D341Med (cell line): ENCODE measurements around the gene TSPAN18.
A peak's percentile ranks its signal among the peaks of the same experiment; 100 is the strongest.
"Not testable (repeated sequence)": the region's sequence is repeated elsewhere in the genome, so short reads cannot be mapped to it uniquely, and the experiment has no call there.

Experiments
- DNase-seq: peaks from one replicate; pipeline ENCODE4 v3.0.0; 2012; ENCODE audit warnings: low spot score

The TSPAN18 gene

DNA sequence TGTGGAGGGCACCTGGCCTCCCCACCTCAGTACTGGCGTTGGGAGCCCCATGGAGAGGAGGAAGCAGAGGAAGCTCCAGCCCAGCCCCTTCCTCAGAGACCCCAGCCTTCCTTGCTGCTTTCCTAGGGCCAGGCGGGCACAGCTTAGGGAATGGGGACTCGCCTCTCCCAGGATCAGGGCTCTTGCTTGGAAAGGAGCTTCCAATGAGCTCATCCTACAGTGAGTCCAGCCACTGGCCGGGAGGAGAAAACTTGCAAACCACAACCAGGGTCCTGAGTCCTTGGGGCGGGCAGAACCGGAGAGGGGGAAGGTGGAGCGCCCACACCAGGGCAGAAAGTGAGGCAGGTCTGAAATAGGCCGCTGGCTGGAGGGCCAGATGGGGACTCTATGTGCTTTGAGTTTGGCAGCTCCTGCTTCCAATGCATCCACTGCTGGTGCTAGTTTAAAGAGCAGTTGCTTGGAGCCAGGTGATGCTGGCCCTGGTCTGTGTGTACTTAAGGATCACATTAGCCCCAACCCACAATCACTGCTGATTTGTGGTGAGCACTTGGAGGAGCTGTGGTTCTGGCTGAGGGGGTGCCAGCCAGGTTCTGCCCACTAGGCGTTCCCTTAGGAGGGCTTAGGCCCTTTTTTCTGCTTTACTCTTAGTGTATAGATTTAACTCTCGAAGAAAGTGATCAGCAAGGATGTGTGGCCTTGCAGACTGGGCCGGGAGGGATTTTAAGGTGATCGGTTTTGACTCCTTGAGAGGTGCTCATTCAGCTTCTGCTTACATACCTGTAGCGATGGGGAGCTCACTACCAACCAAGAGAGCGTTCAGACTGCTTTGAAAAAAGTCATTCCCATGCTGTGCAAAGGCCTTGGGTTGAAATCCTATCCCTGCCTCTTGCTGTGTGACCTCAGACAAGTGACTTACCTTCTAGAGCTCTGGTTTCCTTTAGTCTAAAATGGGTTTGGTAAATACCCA is 142.0 kb downstream of the TSPAN18 start:
- DNase-seq = no peak

DNA sequence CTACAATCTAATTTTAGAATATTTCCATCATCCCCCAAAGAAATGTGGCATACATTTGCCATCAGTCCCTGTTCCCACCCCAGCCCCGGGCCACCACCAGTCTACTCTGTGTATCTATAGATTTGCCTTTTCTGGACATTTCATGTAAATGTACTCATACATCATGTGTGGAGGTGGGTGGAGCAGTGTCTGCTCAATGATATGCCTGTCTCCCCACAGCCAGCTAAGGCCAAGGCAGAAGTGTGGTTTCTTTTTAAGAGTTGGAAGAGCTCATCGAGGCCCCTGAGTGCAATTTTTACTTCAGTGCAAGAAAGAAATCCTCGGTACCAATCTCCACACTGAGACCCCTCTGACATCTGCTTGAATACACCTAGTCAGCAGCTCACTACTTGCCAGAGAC is 143.4 kb downstream of the TSPAN18 start:
- DNase-seq = no peak

- DNase-seq = no peak
Measured at GRCh38 chr11:44870615-44871176, 143.9 kb downstream of the TSPAN18 start.

GRCh38 chr11:44871682-44872081 is 144.9 kb downstream of the TSPAN18 start:
- DNase-seq = not testable (repeated sequence)

- DNase-seq = no peak
Measured at GRCh38 chr11:44872556-44872955, 145.8 kb downstream of the TSPAN18 start.

DNA sequence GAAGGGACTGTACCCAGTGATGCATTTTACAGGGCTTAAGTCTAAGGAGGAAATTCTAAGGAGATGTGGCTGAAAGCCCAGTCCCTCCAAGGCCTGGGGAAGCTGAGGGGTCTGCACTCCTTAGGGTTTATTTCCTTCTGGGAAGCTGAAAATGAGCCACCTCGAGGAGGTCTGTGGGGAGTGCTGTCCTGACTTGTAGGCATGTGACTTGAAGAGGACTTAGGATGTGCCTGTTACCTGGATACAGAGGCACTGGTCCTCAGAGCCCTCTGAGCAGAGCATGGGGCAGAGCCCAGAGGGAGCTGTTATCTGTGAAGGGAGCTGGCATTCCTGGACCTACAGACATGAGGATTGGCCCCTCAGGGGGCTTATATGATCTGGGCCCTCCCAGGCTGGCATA is 146.8 kb downstream of the TSPAN18 start:
- no peak for DNase-seq

DNA sequence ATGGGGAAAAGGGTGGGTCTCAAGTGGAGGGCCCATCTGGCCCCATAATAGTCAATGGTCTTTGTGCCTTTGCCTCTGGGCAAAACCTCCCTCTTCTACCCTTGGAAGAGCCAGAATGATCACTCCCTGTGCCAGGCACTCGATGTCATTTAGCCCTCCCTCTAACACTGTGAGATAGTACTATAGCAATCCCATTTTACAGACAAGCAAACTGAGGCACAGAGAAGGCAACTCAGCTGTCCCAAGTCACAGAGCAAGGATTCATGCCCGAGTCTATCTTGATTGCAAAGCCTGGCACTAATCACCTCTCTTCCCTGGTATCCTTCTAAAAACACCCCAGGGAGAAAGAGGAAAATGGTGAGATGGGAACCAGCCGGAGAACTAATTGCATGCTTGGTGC is 147.5 kb downstream of the TSPAN18 start:
- no peak for DNase-seq

GRCh38 chr11:44875037-44875436 is 148.3 kb downstream of the TSPAN18 start:
- DNase-seq = peak; percentile 53

GRCh38 chr11:44876194-44876723 is 149.5 kb downstream of the TSPAN18 start:
- DNase-seq = no peak

- DNase-seq = no peak
Measured at GRCh38 chr11:44876906-44877305, 150.1 kb downstream of the TSPAN18 start.

DNA sequence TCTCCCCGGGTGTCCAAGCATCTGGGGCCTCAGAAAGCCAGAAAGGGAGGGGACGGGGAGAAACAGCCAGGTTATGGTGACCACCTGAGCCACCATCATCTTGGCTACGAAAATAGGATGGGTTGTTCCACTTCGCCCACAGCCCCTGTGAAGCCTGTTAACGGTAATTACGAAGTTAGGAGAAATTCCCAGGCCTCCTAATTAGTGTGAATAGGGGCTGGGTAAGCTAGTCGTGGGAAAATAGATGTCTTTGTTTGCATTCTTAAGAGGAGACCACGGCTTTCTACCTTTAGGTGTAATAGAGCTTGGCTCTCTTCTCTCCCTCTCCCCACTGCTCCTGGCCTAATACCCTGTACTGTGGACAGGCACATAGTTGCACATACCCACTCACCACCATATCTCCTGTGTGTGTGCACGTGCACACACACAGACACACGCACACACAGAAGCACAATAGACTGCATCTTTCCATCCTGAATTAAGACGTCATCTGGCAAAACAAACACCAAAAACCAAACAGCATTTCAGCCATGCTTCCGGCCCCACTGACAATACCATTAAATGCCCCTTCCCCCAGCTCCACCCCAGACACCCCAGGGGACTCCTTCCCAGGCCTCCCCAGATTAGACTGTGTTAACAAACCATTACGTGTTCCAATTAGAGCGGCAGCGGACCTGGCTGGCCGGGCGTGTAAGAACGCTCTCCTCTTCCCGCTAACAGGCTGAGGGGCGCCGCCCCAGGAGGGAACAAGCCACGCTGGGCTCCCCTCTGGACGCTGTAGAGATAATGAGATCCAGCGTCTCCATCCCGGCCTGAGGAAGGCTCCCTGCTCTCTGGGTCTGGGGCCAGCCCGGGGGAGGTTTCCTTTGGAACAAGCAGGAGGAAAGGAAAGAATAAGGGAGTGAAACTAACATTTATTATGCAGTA is 151.1 kb downstream of the TSPAN18 start:
- no peak for DNase-seq

GRCh38 chr11:44878711-44879110 is 151.9 kb downstream of the TSPAN18 start:
- no peak for DNase-seq

DNA sequence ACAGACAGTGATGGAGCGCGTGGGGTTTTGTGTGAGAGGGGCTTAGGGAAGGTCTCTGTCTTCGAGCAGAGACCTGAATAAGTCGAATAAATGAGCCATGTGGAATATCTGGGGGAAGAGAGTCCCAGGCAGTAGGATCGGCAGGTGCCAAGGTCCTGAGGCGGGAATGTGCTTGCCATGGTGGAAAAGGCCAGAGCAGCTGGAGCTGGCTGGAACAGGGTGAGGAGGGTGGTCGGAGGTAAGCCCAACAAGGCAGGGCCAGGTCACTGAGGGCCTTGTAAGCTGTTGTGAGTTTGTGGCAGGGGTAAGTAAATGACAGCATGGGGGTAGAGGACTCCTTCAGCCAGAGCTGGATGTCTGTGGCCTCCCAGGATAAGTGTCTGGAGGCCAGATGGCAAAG is 152.7 kb downstream of the TSPAN18 start:
- no peak for DNase-seq

GRCh38 chr11:44880511-44880910 is 153.7 kb downstream of the TSPAN18 start:
- no peak for DNase-seq

GRCh38 chr11:44880953-44881352 is 154.2 kb downstream of the TSPAN18 start:
- no peak for DNase-seq

DNA sequence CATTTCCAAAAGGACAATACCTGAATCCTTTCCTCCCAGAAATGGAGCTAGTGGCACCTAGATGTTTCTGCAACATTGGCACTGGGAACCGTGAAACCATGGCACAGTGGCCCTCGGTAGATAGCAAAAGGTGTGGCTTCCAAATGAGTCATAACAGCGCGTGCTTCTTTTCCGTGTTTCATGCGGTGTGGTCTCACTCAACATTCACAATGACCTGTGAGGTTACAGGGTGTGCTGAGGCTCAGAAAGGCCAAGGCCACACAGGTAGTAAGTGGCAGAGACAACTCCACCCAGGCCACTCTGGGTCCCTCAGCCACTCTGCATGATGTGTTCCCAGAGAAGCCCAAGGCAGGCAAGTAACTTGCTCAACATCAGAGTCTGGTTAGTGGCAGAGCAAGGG is 156.5 kb downstream of the TSPAN18 start:
- DNase-seq = no peak

GRCh38 chr11:44884056-44884455 is 157.3 kb downstream of the TSPAN18 start:
- no peak for DNase-seq

- DNase-seq = no peak
Measured at GRCh38 chr11:44885065-44885810, 158.5 kb downstream of the TSPAN18 start.

- no peak for DNase-seq
Measured at GRCh38 chr11:44885919-44886789, 159.4 kb downstream of the TSPAN18 start.

DNA sequence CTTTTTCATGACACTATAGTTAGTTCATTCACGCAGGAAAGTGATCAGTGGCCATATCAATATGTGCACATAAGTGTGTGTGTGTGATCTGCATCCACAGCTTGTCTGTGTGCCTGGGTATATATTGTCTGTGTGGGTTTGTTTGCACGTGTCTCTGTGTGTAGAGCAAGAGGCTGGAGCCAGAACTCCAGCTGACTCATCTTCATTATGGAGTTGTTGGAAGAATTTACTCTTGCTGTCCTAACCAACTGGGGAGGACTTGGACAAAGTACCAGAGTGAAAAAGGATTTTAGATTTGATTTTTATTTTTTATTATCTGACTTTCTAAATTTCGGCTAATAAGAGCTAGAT is 160.0 kb downstream of the TSPAN18 start:
- DNase-seq = no peak

GRCh38 chr11:44887636-44888035 is 160.9 kb downstream of the TSPAN18 start:
- no peak for DNase-seq
